Measurements from ENCODE around the gene MUC6. TPM values are rescaled to one million over a fixed set of nuclear protein-coding genes. Genes with fewer than 3 reads are reported as not detected.
A peak's percentile ranks its signal among the peaks of the same experiment; 100 is the strongest.

MUC6 gene
- total and polyA plus RNA-seq, 2 of the 8 experiments (the other 6 are each of a cell fraction or from before 2014, with no cell fraction given): not detected

GRCh38 chr11:1071571-1072115 lies 35.1 kb upstream of the MUC6 start (continued):
- TF ChIP-seq CHD7 (IDR thresholded peaks at IDR 0.05; ENCODE audit: insufficient replicate concordance, low read length): no peak
- no peak for TF ChIP-seq TEAD4 (IDR thresholded peaks at IDR 0.05; ENCODE audit: low read depth, low read length)
- TF ChIP-seq CTCF (IDR thresholded peaks at IDR 0.05; ENCODE audit: control extremely low read depth in 1 of 3, insufficient read depth in 1 of 3, low read depth in 1 of 3, low read length in 3 of 3): peak in 2 of 3 experiments; percentile 12 to 16; a peak in 3 of 4 replicates
- no peak for TF ChIP-seq POLR2A (IDR thresholded peaks at IDR 0.05; ENCODE audit: control extremely low read depth in 1 of 2, low read depth in 2 of 2, low read length in 2 of 2)

All from H1 (cell line).